Activated T-cell treated with anti-CD3 and anti-CD28 coated beads, Interleukin-2, amount 50 U/mL, for 72 hours (primary cell): ENCODE measurements around the gene BBLN. TPM values are rescaled to one million over a fixed set of nuclear protein-coding genes. Genes with fewer than 3 reads are reported as not detected.

Experiments used
- ATAC-seq, 2 donors: fragments of 150-1000 bp; cut with Tn5 transposase; replicated peaks in 1 of 2; 2 replicates each; pipeline ENCODE4 v1.10.0; 2021; ENCODE audit warnings: moderate library complexity in 2 of 2, mild to moderate bottlenecking in 1 of 2
- DNase-seq, 2 donors: peaks; one replicate each; pipeline ENCODE4 v3.0.0; 2021 to 2022; ENCODE audit warnings: mixed read lengths in 1 of 2
- H3K27ac Mint-ChIP-seq: one replicate; pipeline ENCODE4 v1.8.0; 2022; ENCODE audit warnings: mild to moderate bottlenecking, moderate library complexity, mixed read lengths
- H3K27me3 Mint-ChIP-seq: one replicate; pipeline ENCODE4 v1.8.0; 2022; ENCODE audit warnings: low read depth, mixed read lengths
- H3K36me3 Mint-ChIP-seq, 2 donors: one replicate each; pipeline ENCODE4 v1.8.0; 2022; ENCODE audit warnings: mixed read lengths in 2 of 2, mild to moderate bottlenecking in 1 of 2; ENCODE audit not compliant: insufficient read depth in 2 of 2
- H3K4me1 Mint-ChIP-seq: one replicate; pipeline ENCODE4 v1.8.0; 2022; ENCODE audit warnings: low read depth, mixed read lengths
- H3K4me3 Mint-ChIP-seq, 2 donors: one replicate each; pipeline ENCODE4 v1.8.0; 2022; ENCODE audit warnings: mild to moderate bottlenecking in 2 of 2, mixed read lengths in 2 of 2, moderate library complexity in 2 of 2
- H3K9me3 Mint-ChIP-seq, 2 donors: one replicate each; pipeline ENCODE4 v1.8.0; 2022; ENCODE audit warnings: mixed read lengths in 2 of 2
- total RNA-seq, 2 donors: library from RNA; stranded (reverse); gene quantifications; one replicate each; pipeline ENCODE4 v1.2.3, GENCODE V29; 2022

The BBLN gene
- total RNA-seq, 2 donors from 2014 or later: 72.9 to 81.4 TPM

GRCh38 chr9:128144239-128145181, 15.6 kb upstream of the BBLN start:
- ATAC-seq: no peak
- no peaks in the 10 kb centered on the region for H3K9me3 Mint-ChIP-seq
- H3K27me3 Mint-ChIP-seq: no peaks in the 10 kb centered on the region
- H3K27ac Mint-ChIP-seq: no peak overlapping the region
- H3K4me3 Mint-ChIP-seq: no peak overlapping the region
- DNase-seq: no peak
- peaks cover 9% of the 10 kb centered on the region for H3K4me1 Mint-ChIP-seq
- no peaks in the 10 kb centered on the region for H3K36me3 Mint-ChIP-seq

GRCh38 chr9:128145536-128145935, 14.5 kb upstream of the BBLN start:
- Mint-ChIP-seq H3K27me3 (no peaks in the 10 kb centered on the region), H3K9me3 (no peaks in the 10 kb centered on the region), H3K36me3 (no peaks in the 10 kb centered on the region), H3K4me1 (peaks cover 10% of the 10 kb centered on the region), H3K27ac (no peak overlapping the region), H3K4me3 (no peak overlapping the region)
- DNase-seq (no peak), ATAC-seq (no peak)

GRCh38 chr9:128145951-128146351, 14.1 kb upstream of the BBLN start:
- Mint-ChIP-seq H3K9me3 (no peaks in the 10 kb centered on the region), H3K4me1 (peaks cover 14% of the 10 kb centered on the region), H3K27ac (no peak overlapping the region), H3K4me3 (no peak overlapping the region), H3K36me3 (no peaks in the 10 kb centered on the region), H3K27me3 (no peaks in the 10 kb centered on the region)
- DNase-seq (no peak), ATAC-seq (no peak)

GRCh38 chr9:128146591-128147120, 13.4 kb upstream of the BBLN start:
- DNase-seq (no peak), ATAC-seq (no peak)
- Mint-ChIP-seq H3K27me3 (no peaks in the 10 kb centered on the region), H3K4me1 (peaks cover 15% of the 10 kb centered on the region), H3K27ac (no peak overlapping the region), H3K4me3 (no peak overlapping the region), H3K9me3 (no peaks in the 10 kb centered on the region), H3K36me3 (no peaks in the 10 kb centered on the region)

GRCh38 chr9:128148509-128149000, 11.5 kb upstream of the BBLN start:
- no peaks in the 10 kb centered on the region for H3K9me3 Mint-ChIP-seq
- ATAC-seq (no peak), DNase-seq (no peak)
- no peaks in the 10 kb centered on the region for H3K36me3 Mint-ChIP-seq
- H3K4me3 Mint-ChIP-seq: no peak overlapping the region
- peaks cover 6% of the 10 kb centered on the region for H3K4me1 Mint-ChIP-seq
- H3K27me3 Mint-ChIP-seq: no peaks in the 10 kb centered on the region
- H3K27ac Mint-ChIP-seq: no peak overlapping the region

GRCh38 chr9:128149001-128149701, 10.9 kb upstream of the BBLN start, which contains the start of gene LCN2:
Gene LCN2 (plus strand): TSS chr9:128149453. CDS start chr9:128149526, 73 bp downstream.
- Mint-ChIP-seq H3K36me3 (no peaks in the 10 kb centered on the region), H3K4me3 (no peak within 1 kb of the TSS), H3K4me1 (peaks cover 6% of the 10 kb centered on the region), H3K27ac (no peak within 1 kb of the TSS), H3K27me3 (no peaks in the 10 kb centered on the region), H3K9me3 (no peaks in the 10 kb centered on the region)
- ATAC-seq (no peak), DNase-seq (no peak)

- Mint-ChIP-seq H3K36me3 (no peaks in the 10 kb centered on the region), H3K27ac (no peak overlapping the region), H3K27me3 (no peaks in the 10 kb centered on the region), H3K9me3 (no peaks in the 10 kb centered on the region), H3K4me1 (peaks cover 6% of the 10 kb centered on the region), H3K4me3 (no peak overlapping the region)
- ATAC-seq (no peak), DNase-seq (no peak)
These were observed 10.0 kb upstream of the BBLN start for GRCh38 chr9:128149951-128150593.

GRCh38 chr9:128150594-128151308, 9.3 kb upstream of the BBLN start:
- Mint-ChIP-seq H3K4me3 (no peak overlapping the region), H3K27me3 (no peaks in the 10 kb centered on the region), H3K36me3 (no peaks in the 10 kb centered on the region), H3K4me1 (peaks cover 6% of the 10 kb centered on the region), H3K9me3 (no peaks in the 10 kb centered on the region), H3K27ac (no peak overlapping the region)
- ATAC-seq (peak in 1 of 2 donors; percentile 58), DNase-seq (peak; percentile 21 to 35)

GRCh38 chr9:128151309-128152132, 8.5 kb upstream of the BBLN start:
- Mint-ChIP-seq H3K9me3 (no peaks in the 10 kb centered on the region), H3K4me3 (no peak overlapping the region), H3K27me3 (no peaks in the 10 kb centered on the region), H3K36me3 (no peaks in the 10 kb centered on the region), H3K27ac (no peak overlapping the region), H3K4me1 (peaks cover 6% of the 10 kb centered on the region)
- ATAC-seq (no peak), DNase-seq (no peak)

GRCh38 chr9:128152133-128153059, 7.7 kb upstream of the BBLN start:
- Mint-ChIP-seq H3K4me3 (no peak overlapping the region), H3K36me3 (no peaks in the 10 kb centered on the region), H3K4me1 (peaks cover 6% of the 10 kb centered on the region), H3K9me3 (no peaks in the 10 kb centered on the region), H3K27ac (no peak overlapping the region), H3K27me3 (no peaks in the 10 kb centered on the region)
- no peak for DNase-seq
- ATAC-seq: no peak
